Body of pancreas (tissue), 4 donors: Measurements from ENCODE around the gene RABAC1.

Experiments
- CTCF ChIP-seq, 7 experiments: fragments of 450-650 bp in 4 of 7; fragments of 200-600 bp in 3 of 7; sonication (generic) in 3 of 7; IDR thresholded peaks; one replicate each; pipeline ENCODE4 v1.5.1; 2016 to 2019; ENCODE audit warnings: antibody characterized with exemption in 7 of 7
- POLR2A ChIP-seq, 3 donors: fragments of 450-650 bp; IDR thresholded peaks; one replicate each; pipeline ENCODE4 v1.6.1; 2016; ENCODE audit warnings: antibody characterized with exemption in 3 of 3, mild to moderate bottlenecking in 2 of 3

- TF ChIP-seq CTCF (IDR thresholded peaks at IDR 0.05) (no peak), POLR2A (IDR thresholded peaks at IDR 0.05) (no peak)
These were observed 34.7 kb downstream of the RABAC1 start for GRCh38 chr19:41924151-41925145.
